Natural killer cell (primary cell): ENCODE data around the gene TBX15. TPM values are rescaled to one million over a fixed set of nuclear protein-coding genes. Genes with fewer than 3 reads are reported as not detected.
"Not testable (repeated sequence)": the region's sequence is repeated elsewhere in the genome, so short reads cannot be mapped to it uniquely, and the experiment has no call there.

Source experiments
- ATAC-seq, 3 donors: fragments of 150-1000 bp in 2 of 3; fragments of 200-7000 bp in 1 of 3; cut with Tn5 transposase; 1 replicate in 1 of 3; 2 replicates in 2 of 3; pipeline ENCODE4 v1.10.0; 2021; ENCODE audit warnings: mild to moderate bottlenecking in 2 of 3, moderate library complexity in 2 of 3
- DNase-seq, 2 donors: peaks; one replicate each; pipeline versions ENCODE4 v3.0.0 to v3.0.0-alpha.2; 2013 to 2021; ENCODE audit warnings: mixed read lengths in 1 of 2
- H3K27ac ChIP-seq: one replicate; pipeline ENCODE4 v1.5.1; 2013; ENCODE audit warnings: mild to moderate bottlenecking, low read length
- H3K27me3 ChIP-seq: one replicate; pipeline ENCODE4 v1.6.1; 2013; ENCODE audit warnings: low read length; ENCODE audit not compliant: control insufficient read depth, insufficient read depth
- H3K36me3 ChIP-seq: one replicate; pipeline ENCODE4 v1.6.1; 2013; ENCODE audit warnings: low read length; ENCODE audit not compliant: control insufficient read depth, insufficient read depth
- H3K4me1 ChIP-seq: one replicate; pipeline ENCODE4 v1.6.1; 2013; ENCODE audit warnings: low read length; ENCODE audit not compliant: control insufficient read depth, insufficient read depth
- H3K4me3 ChIP-seq: one replicate; pipeline ENCODE4 v1.5.1; 2013; ENCODE audit warnings: low read length
- H3K9me3 ChIP-seq: one replicate; pipeline ENCODE4 v1.6.1; 2013; ENCODE audit warnings: low read length; ENCODE audit not compliant: control insufficient read depth, insufficient read depth
- H3K27ac Mint-ChIP-seq, 2 donors: one replicate each; pipeline ENCODE4 v1.8.0; 2022; ENCODE audit warnings: mild to moderate bottlenecking in 2 of 2, mixed read lengths in 2 of 2, moderate library complexity in 1 of 2
- H3K27me3 Mint-ChIP-seq, 2 donors: one replicate each; pipeline ENCODE4 v1.8.0; 2022; ENCODE audit warnings: low read depth in 2 of 2, mixed read lengths in 2 of 2
- H3K36me3 Mint-ChIP-seq: one replicate; pipeline ENCODE4 v1.8.0; 2022; ENCODE audit warnings: mixed read lengths
- H3K4me1 Mint-ChIP-seq, 2 donors: one replicate each; pipeline ENCODE4 v1.8.0; 2022; ENCODE audit warnings: mixed read lengths in 2 of 2
- H3K4me3 Mint-ChIP-seq: one replicate; pipeline ENCODE4 v1.8.0; 2022; ENCODE audit warnings: mild to moderate bottlenecking, moderate library complexity, mixed read lengths
- H3K9me3 Mint-ChIP-seq, 2 donors: one replicate each; pipeline ENCODE4 v1.8.0; 2022; ENCODE audit warnings: mixed read lengths in 2 of 2
- CTCF ChIP-seq: fragments of 200-600 bp; IDR thresholded peaks from one replicate; pipeline ENCODE4 v1.8.0; 2022; ENCODE audit warnings: antibody characterized with exemption
- WGBS: methylation state at CpG from one replicate; pipeline ENCODE4 v1.1.7; 2013; ENCODE audit warnings: missing lambda C conversion rate; ENCODE audit not compliant: insufficient coverage; 5-methylcytosine and 5-hydroxymethylcytosine counted together
- intact Hi-C: fragments of 100-400 bp; cut with micrococcal nuclease; formaldehyde crosslinking; loops from one replicate; pipeline ENCODE4 v1.14.2; 2022
- total RNA-seq, 4 donors: library from RNA; stranded (reverse); fragments of 120-200 nt in 1 of 4; gene quantifications; one replicate each; pipeline versions ENCODE4 v1.2.3 to v1.2.4, GENCODE V29; 2013 to 2022

TBX15 gene
- total RNA-seq, 3 donors from 2014 or later (not counting 1 experiment from before 2014, with no cell fraction given) = not detected

GRCh38 chr1:118958140-118958539 is 30.0 kb downstream of the TBX15 start:
- 20% methylated on average over 1 of the region's 3 CpGs for WGBS
- no peaks in the 10 kb centered on the region for H3K36me3 ChIP-seq
- H3K27ac ChIP-seq = no peak overlapping the region
- intact Hi-C loops = no loop called here
- Mint-ChIP-seq H3K4me1 (no peaks in the 10 kb centered on the region), H3K36me3 (peaks cover 4% of the 10 kb centered on the region), H3K27me3 (peaks cover 0 to 5% of the 10 kb centered on the region in 2 donors), H3K4me3 (no peak overlapping the region), H3K27ac (no peak overlapping the region), H3K9me3 (peaks cover 5 to 9% of the 10 kb centered on the region in 2 donors)
- H3K27me3 ChIP-seq = no peaks in the 10 kb centered on the region
- no peak for DNase-seq
- no peaks in the 10 kb centered on the region for H3K4me1 ChIP-seq
- no peak overlapping the region for H3K4me3 ChIP-seq
- TF ChIP-seq CTCF = no peak
- H3K9me3 ChIP-seq = no peaks in the 10 kb centered on the region
- ATAC-seq = no peak

GRCh38 chr1:118957579-118957978 is 30.6 kb downstream of the TBX15 start:
- H3K4me3 Mint-ChIP-seq, H3K27ac ChIP-seq, H3K27me3 ChIP-seq, H3K27ac Mint-ChIP-seq, ATAC-seq, H3K27me3 Mint-ChIP-seq, H3K9me3 Mint-ChIP-seq, H3K9me3 ChIP-seq, H3K36me3 ChIP-seq, H3K4me1 Mint-ChIP-seq, H3K36me3 Mint-ChIP-seq, DNase-seq, H3K4me1 ChIP-seq, H3K4me3 ChIP-seq, intact Hi-C loops: not testable (repeated sequence)
- WGBS = 100% methylated on average over 2 of the region's 7 CpGs

- Histone ChIP-seq H3K27me3 (no peaks in the 10 kb centered on the region), H3K4me3 (no peak overlapping the region), H3K27ac (no peak overlapping the region), H3K9me3 (no peaks in the 10 kb centered on the region), H3K36me3 (no peaks in the 10 kb centered on the region), H3K4me1 (no peaks in the 10 kb centered on the region)
- no peak for ATAC-seq
- Mint-ChIP-seq H3K9me3 (peaks cover 5 to 6% of the 10 kb centered on the region in 2 donors), H3K27ac (no peak overlapping the region), H3K4me3 (no peak overlapping the region), H3K27me3 (no peaks in the 10 kb centered on the region), H3K4me1 (no peaks in the 10 kb centered on the region), H3K36me3 (no peaks in the 10 kb centered on the region)
- 91% methylated on average over 3 of the region's 3 CpGs for WGBS
- intact Hi-C loops = no loop called here
- DNase-seq = no peak
- TF ChIP-seq CTCF = no peak
These were observed 33.7 kb downstream of the TBX15 start for GRCh38 chr1:118954301-118954905.

GRCh38 chr1:118951270-118951936 is 36.7 kb downstream of the TBX15 start:
- Histone ChIP-seq H3K36me3 (no peaks in the 10 kb centered on the region), H3K9me3 (no peaks in the 10 kb centered on the region), H3K27ac (no peak overlapping the region), H3K27me3 (no peaks in the 10 kb centered on the region), H3K4me3 (no peak overlapping the region), H3K4me1 (no peaks in the 10 kb centered on the region)
- ATAC-seq (no peak), DNase-seq (no peak)
- no peak for TF ChIP-seq CTCF
- H3K4me3 Mint-ChIP-seq = no peak overlapping the region
- intact Hi-C loops = no loop called here
- H3K27ac Mint-ChIP-seq = no peak overlapping the region
- H3K27me3 Mint-ChIP-seq = no peaks in the 10 kb centered on the region
- H3K4me1 Mint-ChIP-seq = no peaks in the 10 kb centered on the region
- peaks cover 0 to 3% of the 10 kb centered on the region in 2 donors for H3K9me3 Mint-ChIP-seq
- H3K36me3 Mint-ChIP-seq = no peaks in the 10 kb centered on the region
- no CpG with 5 or more reads among the region's 2 CpGs for WGBS
